Ascending aorta (tissue), 2 donors: Measurements from ENCODE around the gene PDZRN4. TPM values are rescaled to one million over a fixed set of nuclear protein-coding genes. Genes with fewer than 3 reads are reported as not detected.

Source experiments
- DNase-seq, 2 donors: peaks; one replicate each; pipeline ENCODE4 v3.0.0-alpha.2; 2019; ENCODE audit warnings: low spot score in 2 of 2
- H3K27ac ChIP-seq, 2 donors: fragments of 200-600 bp; sonication (generic); one replicate each; pipeline ENCODE4 v1.5.1; 2016 to 2017; ENCODE audit warnings: mild to moderate bottlenecking in 1 of 2
- H3K27me3 ChIP-seq: fragments of 200-600 bp; sonication (generic); one replicate; pipeline ENCODE4 v1.5.1; 2017
- H3K36me3 ChIP-seq, 2 donors: fragments of 200-600 bp; sonication (generic); one replicate each; pipeline ENCODE4 v1.5.1; 2016
- H3K4me1 ChIP-seq, 2 donors: fragments of 200-600 bp; sonication (generic); one replicate each; pipeline ENCODE4 v1.5.1; 2016 to 2017; ENCODE audit warnings: mild to moderate bottlenecking in 1 of 2
- H3K4me3 ChIP-seq, 2 donors: fragments of 200-600 bp; sonication (generic); one replicate each; pipeline ENCODE4 v1.5.1; 2016 to 2017; ENCODE audit warnings: mild to moderate bottlenecking in 1 of 2
- H3K9me3 ChIP-seq, 2 donors: fragments of 200-600 bp; sonication (generic); one replicate each; pipeline ENCODE4 v1.5.1; 2016
- CTCF ChIP-seq, 3 experiments: fragments of 200-600 bp in 2 of 3; fragments of 450-650 bp in 1 of 3; sonication (generic) in 2 of 3; IDR thresholded peaks; one replicate each; pipeline ENCODE4 v1.5.1; 2016 to 2019; ENCODE audit warnings: antibody characterized with exemption in 3 of 3, mild to moderate bottlenecking in 1 of 3, moderate library complexity in 1 of 3
- intact Hi-C: fragments of 100-400 bp; cut with DNase I; formaldehyde crosslinking; loops from one replicate; pipeline ENCODE4 v1.15.1; 2023
- total RNA-seq: library from RNA; depleted of rRNA; stranded (reverse); fragments of >200 nt; gene quantifications from one replicate; pipeline ENCODE4 v1.1.0, GENCODE V29; 2016

PDZRN4 gene
- total RNA-seq, 1 donor from 2014 or later: 1.3 TPM

- Histone ChIP-seq H3K9me3 (no peaks in the 10 kb centered on the region), H3K27me3 (no peaks in the 10 kb centered on the region), H3K36me3 (no peaks in the 10 kb centered on the region), H3K4me3 (no peak overlapping the region), H3K27ac (no peak overlapping the region), H3K4me1 (no peaks in the 10 kb centered on the region)
- intact Hi-C loops: no loop called here
- TF ChIP-seq CTCF (IDR thresholded peaks at IDR 0.05): no peak
- no peak for DNase-seq
Observed at GRCh38 chr12:41459111-41459905, 271.2 kb downstream of the PDZRN4 start.

GRCh38 chr12:41459906-41460214 is 271.7 kb downstream of the PDZRN4 start:
- intact Hi-C loops: no loop called here
- no peak overlapping the region for H3K4me3 ChIP-seq
- DNase-seq: no peak
- no peaks in the 10 kb centered on the region for H3K27me3 ChIP-seq
- H3K9me3 ChIP-seq: no peaks in the 10 kb centered on the region
- H3K36me3 ChIP-seq: no peaks in the 10 kb centered on the region
- TF ChIP-seq CTCF (IDR thresholded peaks at IDR 0.05): no peak
- H3K27ac ChIP-seq: no peak overlapping the region
- no peaks in the 10 kb centered on the region for H3K4me1 ChIP-seq

- TF ChIP-seq CTCF (IDR thresholded peaks at IDR 0.05): no peak
- H3K4me3 ChIP-seq: no peak overlapping the region
- no peaks in the 10 kb centered on the region for H3K4me1 ChIP-seq
- DNase-seq: no peak
- H3K36me3 ChIP-seq: no peaks in the 10 kb centered on the region
- intact Hi-C loops: no loop called here
- H3K27me3 ChIP-seq: no peaks in the 10 kb centered on the region
- no peak overlapping the region for H3K27ac ChIP-seq
- no peaks in the 10 kb centered on the region for H3K9me3 ChIP-seq
Observed at GRCh38 chr12:41460906-41461305, 272.8 kb downstream of the PDZRN4 start.

- no peaks in the 10 kb centered on the region for H3K9me3 ChIP-seq
- no peaks in the 10 kb centered on the region for H3K4me1 ChIP-seq
- no peaks in the 10 kb centered on the region for H3K27me3 ChIP-seq
- H3K27ac ChIP-seq: no peak overlapping the region
- no peak for TF ChIP-seq CTCF (IDR thresholded peaks at IDR 0.05)
- no peak for DNase-seq
- intact Hi-C loops: no loop called here
- H3K4me3 ChIP-seq: no peak overlapping the region
- H3K36me3 ChIP-seq: no peaks in the 10 kb centered on the region
Observed at GRCh38 chr12:41462312-41462711, 274.2 kb downstream of the PDZRN4 start.

- H3K36me3 ChIP-seq: no peaks in the 10 kb centered on the region
- no peaks in the 10 kb centered on the region for H3K9me3 ChIP-seq
- H3K27me3 ChIP-seq: no peaks in the 10 kb centered on the region
- intact Hi-C loops: no loop called here
- no peak for DNase-seq
- H3K4me3 ChIP-seq: no peak overlapping the region
- no peak for TF ChIP-seq CTCF (IDR thresholded peaks at IDR 0.05)
- no peak overlapping the region for H3K27ac ChIP-seq
- H3K4me1 ChIP-seq: no peaks in the 10 kb centered on the region
Observed at GRCh38 chr12:41465526-41465925, 277.4 kb downstream of the PDZRN4 start.

- TF ChIP-seq CTCF (IDR thresholded peaks at IDR 0.05): no peak
- DNase-seq: no peak
- intact Hi-C loops: no loop called here
- H3K27ac ChIP-seq: no peak overlapping the region
- no peaks in the 10 kb centered on the region for H3K27me3 ChIP-seq
- no peaks in the 10 kb centered on the region for H3K36me3 ChIP-seq
- H3K4me1 ChIP-seq: no peaks in the 10 kb centered on the region
- no peaks in the 10 kb centered on the region for H3K9me3 ChIP-seq
- no peak overlapping the region for H3K4me3 ChIP-seq
Observed at GRCh38 chr12:41466300-41466699, 278.2 kb downstream of the PDZRN4 start.
